HEK293 (cell line): ENCODE measurements around the gene DCHS1.
A peak's percentile ranks its signal among the peaks of the same experiment; 100 is the strongest.
"Not testable (repeated sequence)": the region's sequence is repeated elsewhere in the genome, so short reads cannot be mapped to it uniquely, and the experiment has no call there.

ENCODE experiments used
- CTCF ChIA-PET: fragments of 350-600 bp; formaldehyde crosslinking; extraction: SDS; loops from one replicate; lab custom pipeline; 2021; ENCODE audit warnings: antibody characterized with exemption; lab: Yijun Ruan, JAX
- POLR2A ChIA-PET: fragments of 300-600 bp; formaldehyde crosslinking; extraction: SDS; loops from one replicate; lab custom pipeline; 2020; ENCODE audit warnings: antibody characterized with exemption, inconsistent platforms; lab: Yijun Ruan, JAX
- H3K27ac ChIP-seq: fragments of 200-500 bp; sonication (Bioruptor generic); 2 replicates; pipeline ENCODE4 v1.5.1; 2014; ENCODE audit warnings: low read depth, low read length, control low read depth, inconsistent platforms; ENCODE audit errors: extremely low read depth
- H3K36me3 ChIP-seq, 2 experiments: fragments of 200-500 bp in 1 of 2; sonication (Bioruptor generic) in 1 of 2; 1 replicate in 1 of 2; 2 replicates in 1 of 2; pipeline ENCODE4 v1.5.1; 2014 to 2017; ENCODE audit warnings: inconsistent platforms in 2 of 2, low read length in 2 of 2; ENCODE audit not compliant: control insufficient read depth in 2 of 2, insufficient read depth in 1 of 2
- H3K4me1 ChIP-seq: fragments of 200-500 bp; sonication (Bioruptor generic); 2 replicates; pipeline ENCODE4 v1.5.1; 2014; ENCODE audit warnings: mild to moderate bottlenecking, low read length, inconsistent platforms; ENCODE audit not compliant: control insufficient read depth, insufficient read depth
- H3K4me3 ChIP-seq: 2 replicates; pipeline ENCODE4 v1.5.1; 2011; ENCODE audit warnings: low read depth, mild to moderate bottlenecking, control low read depth, low read length, moderate library complexity
- H3K9me3 ChIP-seq: fragments of 200-500 bp; sonication (Bioruptor generic); 2 replicates; pipeline ENCODE4 v1.5.1; 2014; ENCODE audit warnings: low read depth, low read length, inconsistent platforms; ENCODE audit not compliant: control insufficient read depth, insufficient read depth
- EGR2 ChIP-seq: fragments of 450-650 bp; formaldehyde crosslinking; IDR thresholded peaks from 2 replicates; pipeline ENCODE4 v1.5.1; 2016; ENCODE audit warnings: low read depth, missing biosample characterization, missing genetic modification characterization
- ELK4 ChIP-seq: IDR thresholded peaks from 2 replicates; pipeline ENCODE4 v1.6.1; 2011; ENCODE audit warnings: mild to moderate bottlenecking, low read depth, low read length, borderline replicate concordance
- HOXC10 ChIP-seq: sonication (generic); formaldehyde crosslinking; IDR thresholded peaks from 2 replicates; pipeline ENCODE4 v1.8.1; 2023; ENCODE audit warnings: mild to moderate bottlenecking, missing genetic modification reagents
- PBX3 ChIP-seq: sonication (generic); formaldehyde crosslinking; IDR thresholded peaks from 2 replicates; pipeline ENCODE4 v1.8.1; 2022; ENCODE audit warnings: mild to moderate bottlenecking, moderate library complexity, missing genetic modification reagents
- ZNF138 ChIP-seq: fragments of 450-650 bp; formaldehyde crosslinking; IDR thresholded peaks from 2 replicates; pipeline ENCODE4 v1.5.1; 2016; ENCODE audit warnings: missing biosample characterization, missing genetic modification characterization, borderline replicate concordance
- ZNF211 ChIP-seq: fragments of 450-650 bp; formaldehyde crosslinking; IDR thresholded peaks from 2 replicates; pipeline ENCODE4 v1.5.1; 2016; ENCODE audit warnings: low read depth, missing biosample characterization, missing genetic modification characterization
- ZNF362 ChIP-seq: fragments of 450-650 bp; formaldehyde crosslinking; IDR thresholded peaks from 2 replicates; pipeline ENCODE4 v1.5.1; 2016; ENCODE audit warnings: missing biosample characterization, missing genetic modification characterization
- ZNF398 ChIP-seq: fragments of 450-650 bp; formaldehyde crosslinking; IDR thresholded peaks from 2 replicates; pipeline ENCODE4 v1.5.1; 2017; ENCODE audit warnings: missing biosample characterization, missing genetic modification characterization
- ZNF501 ChIP-seq: fragments of 450-650 bp; formaldehyde crosslinking; IDR thresholded peaks from 2 replicates; pipeline ENCODE4 v1.5.1; 2016; ENCODE audit warnings: missing biosample characterization, missing genetic modification characterization
- ZNF571 ChIP-seq: fragments of 450-650 bp; formaldehyde crosslinking; IDR thresholded peaks from 2 replicates; pipeline ENCODE4 v1.5.0; 2017; ENCODE audit warnings: missing biosample characterization, missing genetic modification characterization
- ZNF639 ChIP-seq: fragments of 450-650 bp; formaldehyde crosslinking; IDR thresholded peaks from 2 replicates; pipeline ENCODE4 v1.5.1; 2016; ENCODE audit warnings: missing biosample characterization, missing genetic modification characterization
- ZNF785 ChIP-seq: fragments of 450-650 bp; formaldehyde crosslinking; IDR thresholded peaks from 2 replicates; pipeline ENCODE4 v1.5.1; 2016; ENCODE audit warnings: missing biosample characterization, missing genetic modification characterization
- ZSCAN4 ChIP-seq: fragments of 450-650 bp; formaldehyde crosslinking; IDR thresholded peaks from 2 replicates; pipeline ENCODE4 v1.5.1; 2017; ENCODE audit warnings: missing biosample characterization, missing genetic modification characterization

Gene DCHS1

GRCh38 chr11:6693342-6694228 is 38.0 kb upstream of the DCHS1 start (continued):
- TF ChIP-seq ZNF362 (no peak), ZNF501 (tag by site-specific recombination) (no peak)

GRCh38 chr11:6692128-6692527 is 36.5 kb upstream of the DCHS1 start:
- Histone ChIP-seq H3K9me3 (no peaks in the 10 kb centered on the region), H3K4me3 (no peak overlapping the region), H3K4me1 (no peaks in the 10 kb centered on the region), H3K36me3 (no peaks in the 10 kb centered on the region), H3K27ac (no peak overlapping the region)
- POLR2A ChIA-PET = no interaction called here
- CTCF ChIA-PET = interaction anchor here (0.6 to 1.7 kb wide), 4 partner anchors 8 to 868 kb away, joined by 3 to 5 read pairs (median 4); no protein-coding TSS in a partner anchor
- no peak for TF ChIP-seq ZNF571 (tag by site-specific recombination)
- no peak for TF ChIP-seq ZNF138 (tag by site-specific recombination)

- POLR2A ChIA-PET, H3K4me1 ChIP-seq, H3K36me3 ChIP-seq, H3K27ac ChIP-seq, H3K9me3 ChIP-seq, H3K4me3 ChIP-seq: not testable (repeated sequence)
- CTCF ChIA-PET = interaction anchor here (1.7 kb wide), 1 partner anchor 312 kb away, joined by 5 read pairs; no protein-coding TSS in a partner anchor
These were observed 35.0 kb upstream of the DCHS1 start for GRCh38 chr11:6690431-6691132.

GRCh38 chr11:6687876-6688275 is 32.3 kb upstream of the DCHS1 start:
- POLR2A ChIA-PET = interaction anchor here (0.7 kb wide), 1 partner anchor 89 kb away, joined by 8 read pairs; no protein-coding TSS in a partner anchor
- CTCF ChIA-PET = interaction anchor here (0.6 to 1.4 kb wide), 2 partner anchors 67 to 970 kb away, joined by 3 read pairs; no protein-coding TSS in a partner anchor

GRCh38 chr11:6686006-6686405 is 30.4 kb upstream of the DCHS1 start:
- no peak overlapping the region for H3K4me3 ChIP-seq
- H3K4me1 ChIP-seq = no peaks in the 10 kb centered on the region
- H3K36me3 ChIP-seq = peaks cover 0 to 15% of the 10 kb centered on the region in 2 experiments; a peak in 1 of 3 replicates
- no peaks in the 10 kb centered on the region for H3K9me3 ChIP-seq
- ChIA-PET CTCF (interaction anchor here (2.1 kb wide), 1 partner anchor 20 kb away, joined by 10 read pairs; no protein-coding TSS in a partner anchor), POLR2A (no interaction called here)
- no peak overlapping the region for H3K27ac ChIP-seq
- TF ChIP-seq ZNF211 (tag by site-specific recombination) (no peak), ZNF398 (tag by site-specific recombination) (no peak), ELK4 (no peak), HOXC10 (CRISPR knock-in tag) (no peak), ZNF785 (tag by site-specific recombination) (no peak), PBX3 (no peak), ZNF639 (tag by site-specific recombination) (no peak)

More at GRCh38 chr11:6687876-6688275, 32.3 kb upstream of the DCHS1 start:
- H3K27ac ChIP-seq = no peak overlapping the region
- H3K36me3 ChIP-seq = no peaks in the 10 kb centered on the region
- no peak overlapping the region for H3K4me3 ChIP-seq
- H3K9me3 ChIP-seq = no peaks in the 10 kb centered on the region
- no peaks in the 10 kb centered on the region for H3K4me1 ChIP-seq
- TF ChIP-seq ZSCAN4 (tag by site-specific recombination) (0 out of 2 replicates have a peak, but pooled peaks have one; percentile 44), EGR2 (no peak)
